ENCODE data around the gene MINDY2.

DNA sequence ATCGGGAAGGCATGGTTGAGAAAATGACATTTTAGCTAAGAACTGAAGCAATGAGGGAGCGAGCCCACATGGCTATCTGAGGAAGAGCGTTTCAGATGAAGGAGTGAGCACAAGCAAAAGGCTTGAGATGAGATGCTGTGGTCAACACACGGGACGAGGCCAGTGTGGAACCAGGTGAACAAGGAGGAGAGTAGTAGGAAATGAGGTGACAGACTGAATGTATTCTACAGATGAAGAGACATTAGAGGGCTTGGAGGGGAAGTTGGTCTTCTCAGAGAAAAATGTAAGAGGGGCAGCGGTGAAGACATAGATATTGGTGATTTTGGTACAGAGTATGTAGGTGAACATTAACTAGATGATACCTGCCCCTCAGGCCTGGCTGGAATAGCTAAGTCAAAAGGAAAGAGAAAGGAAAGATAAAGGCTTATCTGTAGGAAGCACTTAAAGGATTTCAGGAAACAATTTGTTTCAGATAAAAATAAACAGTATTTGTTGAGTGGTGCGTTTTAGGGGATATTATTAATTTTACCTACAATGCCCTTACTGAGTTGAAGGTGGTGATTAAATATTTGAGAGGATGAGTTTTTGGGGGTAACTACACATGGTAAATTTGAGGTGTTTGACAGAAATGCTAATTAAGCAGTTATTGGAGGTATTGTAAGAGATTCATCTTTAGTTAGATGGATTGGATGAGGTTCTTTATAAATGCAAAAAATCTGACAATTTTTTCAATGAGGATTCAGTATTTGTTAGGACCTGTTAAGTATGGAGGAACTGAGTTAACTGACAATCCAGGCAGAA lies 105.4 kb downstream of the MINDY2 start:
- TF ChIP-seq, protein P1, sequence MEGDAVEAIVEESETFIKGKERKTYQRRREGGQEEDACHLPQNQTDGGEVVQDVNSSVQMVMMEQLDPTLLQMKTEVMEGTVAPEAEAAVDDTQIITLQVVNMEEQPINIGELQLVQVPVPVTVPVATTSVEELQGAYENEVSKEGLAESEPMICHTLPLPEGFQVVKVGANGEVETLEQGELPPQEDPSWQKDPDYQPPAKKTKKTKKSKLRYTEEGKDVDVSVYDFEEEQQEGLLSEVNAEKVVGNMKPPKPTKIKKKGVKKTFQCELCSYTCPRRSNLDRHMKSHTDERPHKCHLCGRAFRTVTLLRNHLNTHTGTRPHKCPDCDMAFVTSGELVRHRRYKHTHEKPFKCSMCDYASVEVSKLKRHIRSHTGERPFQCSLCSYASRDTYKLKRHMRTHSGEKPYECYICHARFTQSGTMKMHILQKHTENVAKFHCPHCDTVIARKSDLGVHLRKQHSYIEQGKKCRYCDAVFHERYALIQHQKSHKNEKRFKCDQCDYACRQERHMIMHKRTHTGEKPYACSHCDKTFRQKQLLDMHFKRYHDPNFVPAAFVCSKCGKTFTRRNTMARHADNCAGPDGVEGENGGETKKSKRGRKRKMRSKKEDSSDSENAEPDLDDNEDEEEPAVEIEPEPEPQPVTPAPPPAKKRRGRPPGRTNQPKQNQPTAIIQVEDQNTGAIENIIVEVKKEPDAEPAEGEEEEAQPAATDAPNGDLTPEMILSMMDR (IDR thresholded peaks at IDR 0.05), result no peak
- no peak for TF ChIP-seq POLR2AphosphoS5 (IDR thresholded peaks at IDR 0.05; ENCODE audit: insufficient read depth in 1 of 2, low read depth in 1 of 2)
